Body of pancreas (tissue), 4 donors: ENCODE results near the gene SNX3. TPM values are rescaled to one million over a fixed set of nuclear protein-coding genes. Genes with fewer than 3 reads are reported as not detected.

Source experiments
- ATAC-seq: fragments of 150-250 bp; one replicate; pipeline ENCODE4 v1.9.1; 2016
- DNase-seq, 4 donors: peaks; one replicate each; pipeline ENCODE4 v3.0.0-alpha.2; 2019
- H3K27ac ChIP-seq, 4 donors: fragments of 200-600 bp; sonication (generic); 1 replicate in 3 of 4; 2 replicates in 1 of 4; pipeline versions ENCODE4 v1.5.1 to v1.6.1; 2016 to 2019; ENCODE audit warnings: mild to moderate bottlenecking in 1 of 4, mixed read lengths in 1 of 4, moderate library complexity in 1 of 4
- H3K27me3 ChIP-seq, 2 donors: fragments of 200-600 bp; sonication (generic); one replicate each; pipeline ENCODE4 v1.6.0; 2016; ENCODE audit warnings: mild to moderate bottlenecking in 1 of 2
- H3K36me3 ChIP-seq, 2 donors: fragments of 200-600 bp; sonication (generic); replicated peaks in 1 of 2; 2 replicates each; pipeline ENCODE4 v1.5.1; 2016; ENCODE audit warnings: low read depth in 2 of 2; ENCODE audit not compliant: insufficient read depth in 1 of 2
- H3K4me1 ChIP-seq: fragments of 200-600 bp; sonication (generic); one replicate; pipeline ENCODE4 v1.6.0; 2016
- H3K4me3 ChIP-seq, 2 donors: fragments of 200-600 bp; sonication (generic); 1 replicate in 1 of 2; 2 replicates in 1 of 2; pipeline ENCODE4 v1.5.1; 2016 to 2019
- H3K9me3 ChIP-seq, 3 donors: fragments of 200-600 bp; sonication (generic); 1 replicate in 2 of 3; 2 replicates in 1 of 3; pipeline ENCODE4 v1.5.1; 2016
- CTCF ChIP-seq, 7 experiments: fragments of 450-650 bp in 4 of 7; fragments of 200-600 bp in 3 of 7; sonication (generic) in 3 of 7; IDR thresholded peaks; one replicate each; pipeline ENCODE4 v1.5.1; 2016 to 2019; ENCODE audit warnings: antibody characterized with exemption in 7 of 7
- POLR2A ChIP-seq, 3 donors: fragments of 450-650 bp; IDR thresholded peaks; one replicate each; pipeline ENCODE4 v1.6.1; 2016; ENCODE audit warnings: antibody characterized with exemption in 3 of 3, mild to moderate bottlenecking in 2 of 3
- WGBS, 2 donors: methylation state at CpG; one replicate each; pipeline ENCODE4 v1.1.5; 2017; 5-methylcytosine and 5-hydroxymethylcytosine counted together
- intact Hi-C: fragments of 100-400 bp; cut with DNase I; formaldehyde crosslinking; loops from one replicate; pipeline ENCODE4 v1.15.1; 2023
- total RNA-seq, 2 donors: library from RNA; depleted of rRNA; stranded (reverse); fragments of >200 nt; gene quantifications; one replicate each; pipeline ENCODE4 v1.1.0, GENCODE V29; 2016

The SNX3 gene
- total RNA-seq, 2 donors from 2014 or later = 61.6 to 77.0 TPM

GRCh38 chr6:108253241-108253640, 7.6 kb downstream of the SNX3 start:
- no peaks in the 10 kb centered on the region for H3K9me3 ChIP-seq
- H3K4me1 ChIP-seq = peaks cover 80% of the 10 kb centered on the region
- WGBS, 2 donors = 96 to 100% methylated on average over 1 of the region's 1 CpG
- no peak overlapping the region for H3K4me3 ChIP-seq
- H3K27me3 ChIP-seq = no peaks in the 10 kb centered on the region
- TF ChIP-seq CTCF (IDR thresholded peaks at IDR 0.05) = no peak
- no peak for TF ChIP-seq POLR2A (IDR thresholded peaks at IDR 0.05)
- intact Hi-C loops = loop anchor here (10.0 kb wide), 1 partner anchor 128 kb away; no protein-coding TSS in a partner anchor
- H3K36me3 ChIP-seq = no peaks in the 10 kb centered on the region
- DNase-seq (no peak), ATAC-seq (no peak)
- H3K27ac ChIP-seq = no peak overlapping the region

- intact Hi-C loops = loop anchor here (10.0 kb wide), 1 partner anchor 127 kb away; no protein-coding TSS in a partner anchor
- Histone ChIP-seq H3K9me3 (no peaks in the 10 kb centered on the region), H3K27me3 (no peaks in the 10 kb centered on the region), H3K36me3 (no peaks in the 10 kb centered on the region), H3K27ac (peak overlapping the region in 1 of 4 donors; percentile 69), H3K4me1 (peaks cover 70% of the 10 kb centered on the region), H3K4me3 (no peak overlapping the region)
- TF ChIP-seq CTCF (IDR thresholded peaks at IDR 0.05) (no peak), POLR2A (IDR thresholded peaks at IDR 0.05) (no peak)
- no peak for ATAC-seq
- 82 to 89% methylated on average over 5 of the region's 5 CpGs for WGBS, 2 donors
- no peak for DNase-seq
These were observed 8.8 kb downstream of the SNX3 start for GRCh38 chr6:108252055-108252454.

GRCh38 chr6:108251252-108251651, 9.6 kb downstream of the SNX3 start:
- ATAC-seq = peak; percentile 72
- Histone ChIP-seq H3K27me3 (no peaks in the 10 kb centered on the region), H3K9me3 (no peaks in the 10 kb centered on the region), H3K27ac (peak overlapping the region; percentile 1 to 69 (median 25)), H3K4me1 (peaks cover 62% of the 10 kb centered on the region), H3K36me3 (no peaks in the 10 kb centered on the region), H3K4me3 (no peak overlapping the region)
- DNase-seq = peak in 1 of 4 donors; percentile 25
- no peak for TF ChIP-seq CTCF (IDR thresholded peaks at IDR 0.05)
- TF ChIP-seq POLR2A (IDR thresholded peaks at IDR 0.05) = no peak
- WGBS, 2 donors = 26 to 28% methylated on average over 2 of the region's 2 CpGs
- intact Hi-C loops = loop anchor here (10.0 kb wide), 1 partner anchor 126 kb away; no protein-coding TSS in a partner anchor

GRCh38 chr6:108250240-108250866, 10.5 kb downstream of the SNX3 start:
- H3K36me3 ChIP-seq = no peaks in the 10 kb centered on the region
- H3K4me3 ChIP-seq = no peak overlapping the region
- H3K27me3 ChIP-seq = no peaks in the 10 kb centered on the region
- DNase-seq (no peak), ATAC-seq (no peak)
- H3K4me1 ChIP-seq = peaks cover 56% of the 10 kb centered on the region
- 76 to 89% methylated on average over 2 of the region's 2 CpGs for WGBS, 2 donors
- H3K9me3 ChIP-seq = no peaks in the 10 kb centered on the region
- H3K27ac ChIP-seq = no peak overlapping the region
- no peak for TF ChIP-seq CTCF (IDR thresholded peaks at IDR 0.05)
- TF ChIP-seq POLR2A (IDR thresholded peaks at IDR 0.05) = no peak
- intact Hi-C loops = loop anchor here (10.0 kb wide), 1 partner anchor 126 kb away; no protein-coding TSS in a partner anchor
